H9 (cell line): Measurements from ENCODE around the gene PIGK. TPM values are rescaled to one million over a fixed set of nuclear protein-coding genes. Genes with fewer than 3 reads are reported as not detected.

ENCODE experiments used
- DNase-seq: peaks from one replicate; pipeline ENCODE4 v3.0.0-alpha.2; 2017
- H2AFZ ChIP-seq: one replicate; pipeline ENCODE4 v1.6.1; 2013; ENCODE audit warnings: mild to moderate bottlenecking, low read length, control low read depth, moderate library complexity
- H2AK5ac ChIP-seq: 2 replicates; pipeline ENCODE4 v1.6.1; 2013; ENCODE audit warnings: low read length, control low read depth, mixed read lengths; ENCODE audit not compliant: insufficient read length
- H2BK120ac ChIP-seq: one replicate; pipeline ENCODE4 v1.6.1; 2013; ENCODE audit warnings: low read depth, mild to moderate bottlenecking, low read length, control low read depth, inconsistent platforms; ENCODE audit not compliant: poor library complexity, severe bottlenecking
- H2BK12ac ChIP-seq: 2 replicates; pipeline ENCODE4 v1.6.1; 2013; ENCODE audit warnings: low read length, control low read depth, mixed read lengths, low read depth; ENCODE audit not compliant: insufficient read length
- H2BK15ac ChIP-seq: 2 replicates; pipeline ENCODE4 v1.6.1; 2013; ENCODE audit warnings: low read depth, low read length, control low read depth
- H2BK20ac ChIP-seq: one replicate; pipeline ENCODE4 v1.6.1; 2013; ENCODE audit warnings: low read depth, mild to moderate bottlenecking, low read length, control low read depth, inconsistent platforms; ENCODE audit not compliant: poor library complexity, severe bottlenecking
- H2BK5ac ChIP-seq: 2 replicates; pipeline ENCODE4 v1.6.1; 2013; ENCODE audit warnings: low read length, control low read depth, mixed read lengths; ENCODE audit not compliant: insufficient read length
- H3K14ac ChIP-seq: 2 replicates; pipeline ENCODE4 v1.6.1; 2013; ENCODE audit warnings: low read length, control low read depth; ENCODE audit not compliant: insufficient read depth
- H3K18ac ChIP-seq: 2 replicates; pipeline ENCODE4 v1.6.1; 2013; ENCODE audit warnings: low read depth, mild to moderate bottlenecking, mixed read lengths, low read length, control low read depth; ENCODE audit not compliant: insufficient read length
- H3K23ac ChIP-seq: 2 replicates; pipeline ENCODE4 v1.6.1; 2013; ENCODE audit warnings: low read length, control low read depth, mixed read lengths, low read depth; ENCODE audit not compliant: insufficient read length
- H3K23me2 ChIP-seq: 2 replicates; pipeline ENCODE4 v1.6.1; 2013; ENCODE audit warnings: low read depth, mild to moderate bottlenecking, mixed read lengths, low read length, control low read depth; ENCODE audit not compliant: insufficient read length, poor library complexity, severe bottlenecking
- H3K27ac ChIP-seq: 2 replicates; pipeline ENCODE4 v1.5.1; 2013; ENCODE audit warnings: low read length, control low read depth, mixed read lengths, low read depth; ENCODE audit not compliant: insufficient read length
- H3K27me3 ChIP-seq: 2 replicates; pipeline ENCODE4 v1.6.1; 2013; ENCODE audit warnings: low read length, control low read depth, inconsistent platforms; ENCODE audit not compliant: insufficient read depth
- H3K4ac ChIP-seq: 2 replicates; pipeline ENCODE4 v1.6.1; 2013; ENCODE audit warnings: low read depth, mild to moderate bottlenecking, control low read depth, inconsistent platforms, low read length, moderate library complexity
- H3K4me1 ChIP-seq: 2 replicates; pipeline ENCODE4 v1.6.1; 2013; ENCODE audit warnings: low read length, control low read depth, inconsistent platforms; ENCODE audit not compliant: insufficient read depth
- H3K4me2 ChIP-seq: 2 replicates; pipeline ENCODE4 v1.6.1; 2013; ENCODE audit warnings: low read length, control low read depth, mixed read lengths; ENCODE audit not compliant: insufficient read length, insufficient read depth
- H3K56ac ChIP-seq: 2 replicates; pipeline ENCODE4 v1.6.1; 2013; ENCODE audit warnings: low read depth, mild to moderate bottlenecking, mixed read lengths, low read length, control low read depth; ENCODE audit not compliant: insufficient read length
- H3K79me1 ChIP-seq: 2 replicates; pipeline ENCODE4 v1.6.1; 2013; ENCODE audit warnings: low read depth, mild to moderate bottlenecking, moderate library complexity, low read length, control low read depth, inconsistent platforms; ENCODE audit not compliant: insufficient read depth, poor library complexity, severe bottlenecking
- H3K79me2 ChIP-seq: 2 replicates; pipeline ENCODE4 v1.6.1; 2013; ENCODE audit warnings: low read length, control low read depth, inconsistent platforms; ENCODE audit not compliant: insufficient read depth
- H3K9ac ChIP-seq: 2 replicates; pipeline ENCODE4 v1.6.1; 2013; ENCODE audit warnings: low read length, control low read depth, mixed read lengths; ENCODE audit not compliant: insufficient read length; ENCODE audit errors: extremely low read depth
- H3K9me3 ChIP-seq: one replicate; pipeline ENCODE4 v1.6.1; 2013; ENCODE audit warnings: low read depth, low read length, inconsistent platforms; ENCODE audit not compliant: control insufficient read depth
- H3T11ph ChIP-seq: one replicate; pipeline ENCODE4 v1.6.1; 2013; ENCODE audit warnings: mild to moderate bottlenecking, low read length, control low read depth, inconsistent platforms
- H4K20me1 ChIP-seq: one replicate; pipeline ENCODE4 v1.6.1; 2013; ENCODE audit not compliant: control insufficient read depth, insufficient read length, insufficient read depth
- H4K5ac ChIP-seq: 2 replicates; pipeline ENCODE4 v1.6.1; 2013; ENCODE audit warnings: low read depth, mild to moderate bottlenecking, mixed read lengths, low read length, control low read depth; ENCODE audit not compliant: insufficient read length
- H4K8ac ChIP-seq: replicated peaks from 2 replicates; pipeline ENCODE4 v1.6.1; 2013; ENCODE audit warnings: low read length, control low read depth, mixed read lengths, low read depth; ENCODE audit not compliant: insufficient read length
- H4K91ac ChIP-seq: 2 replicates; pipeline ENCODE4 v1.6.1; 2013; ENCODE audit warnings: low read depth, mild to moderate bottlenecking, moderate library complexity, mixed read lengths, low read length, control low read depth; ENCODE audit not compliant: insufficient read length
- H3K27ac Mint-ChIP-seq, 3 experiments: 2 replicates in 2 of 3; 3 replicates in 1 of 3; pipeline ENCODE4 v1.8.0; 2020 to 2021; ENCODE audit warnings: mixed read lengths in 3 of 3, mild to moderate bottlenecking in 1 of 3, moderate library complexity in 1 of 3
- H3K27me3 Mint-ChIP-seq: 2 replicates; pipeline ENCODE4 v1.8.0; 2021; ENCODE audit warnings: low read depth, mild to moderate bottlenecking, moderate library complexity, mixed read lengths
- H3K36me3 Mint-ChIP-seq, 3 experiments: 2 replicates in 2 of 3; 3 replicates in 1 of 3; pipeline ENCODE4 v1.8.0; 2020 to 2021; ENCODE audit warnings: low read depth in 3 of 3, mixed read lengths in 3 of 3; ENCODE audit not compliant: insufficient read depth in 1 of 3
- H3K4me1 Mint-ChIP-seq, 2 experiments: 2 replicates each; pipeline ENCODE4 v1.8.0; 2020; ENCODE audit warnings: mixed read lengths in 2 of 2
- H3K4me3 Mint-ChIP-seq, 2 experiments: 2 replicates in 1 of 2; 3 replicates in 1 of 2; pipeline ENCODE4 v1.8.0; 2020 to 2021; ENCODE audit warnings: mild to moderate bottlenecking in 2 of 2, mixed read lengths in 2 of 2, moderate library complexity in 1 of 2
- H3K9me3 Mint-ChIP-seq, 2 experiments: 2 replicates in 1 of 2; 3 replicates in 1 of 2; pipeline ENCODE4 v1.8.0; 2020; ENCODE audit warnings: mild to moderate bottlenecking in 2 of 2, mixed read lengths in 2 of 2, moderate library complexity in 1 of 2
- WGBS: extraction: QIAGEN DNeasy Blood & Tissue Kit; methylation state at CpG from one replicate; pipeline ENCODE4 v1.1.7; 2013; ENCODE audit warnings: missing lambda C conversion rate, low lambda C conversion rate, mixed read lengths; ENCODE audit not compliant: insufficient read length; ENCODE audit errors: extremely low coverage; 5-methylcytosine and 5-hydroxymethylcytosine counted together
- total RNA-seq: library from RNA; stranded (reverse); gene quantifications from 2 replicates; pipeline ENCODE4 v1.2.1, GENCODE V29; 2021
- TF ChIP-seq, protein P1 (sequence below): fragments of 200-600 bp; sonication (generic); conservative IDR thresholded peaks from 3 replicates; pipeline ENCODE4 v1.8.0; 2021; ENCODE audit warnings: antibody characterized with exemption, mild to moderate bottlenecking

PIGK gene
- total RNA-seq, 1 experiment from 2014 or later = 22.1 TPM

DNA sequence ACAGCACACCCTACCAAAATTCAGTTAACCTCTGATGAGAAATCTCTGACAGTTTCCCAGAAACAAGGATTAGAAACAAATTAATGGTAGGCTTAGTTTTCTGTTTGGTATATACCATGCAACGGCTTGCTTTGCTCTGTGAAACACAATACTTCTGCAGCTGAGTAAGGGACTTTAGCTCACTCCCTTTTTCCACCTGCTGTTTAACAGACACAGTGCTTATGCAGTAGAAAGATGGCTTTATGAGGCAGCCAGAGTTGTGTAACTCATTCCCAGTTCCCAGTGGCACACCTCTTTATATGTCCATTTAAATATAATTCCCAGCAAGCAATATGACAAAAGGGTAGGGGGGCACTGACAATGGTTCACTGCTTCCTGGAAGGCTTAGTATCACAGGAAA is 124.0 kb downstream of the PIGK start:
- Histone ChIP-seq H3K9ac (no peak overlapping the region), H2BK120ac (no peak overlapping the region), H3K9me3 (no peaks in the 10 kb centered on the region), H3K27ac (no peak overlapping the region), H2AK5ac (no peak overlapping the region), H4K91ac (no peak overlapping the region), H2BK20ac (no peak overlapping the region), H3K14ac (no peak overlapping the region), H4K8ac (no peak overlapping the region), H2AFZ (no peak overlapping the region), H3K23ac (no peak overlapping the region), H3K56ac (no peak overlapping the region), H3K23me2 (no peaks in the 10 kb centered on the region), H2BK5ac (no peak overlapping the region), H3K4ac (no peak overlapping the region), H2BK12ac (no peak overlapping the region), H2BK15ac (no peak overlapping the region), H3T11ph (no peak overlapping the region), H3K4me1 (no peaks in the 10 kb centered on the region), H3K79me1 (no peaks in the 10 kb centered on the region), H4K20me1 (no peaks in the 10 kb centered on the region), H3K27me3 (no peaks in the 10 kb centered on the region), H4K5ac (no peak overlapping the region), H3K18ac (no peak overlapping the region), H3K79me2 (no peaks in the 10 kb centered on the region), H3K4me2 (no peak overlapping the region)
- no CpG with 5 or more reads among the region's 1 CpG for WGBS
- no peaks in the 10 kb centered on the region for H3K36me3 Mint-ChIP-seq
- no peak for DNase-seq
- H3K4me3 Mint-ChIP-seq = no peak overlapping the region
- H3K27ac Mint-ChIP-seq = no peak overlapping the region
- H3K27me3 Mint-ChIP-seq = no peaks in the 10 kb centered on the region
- TF ChIP-seq, protein P1, sequence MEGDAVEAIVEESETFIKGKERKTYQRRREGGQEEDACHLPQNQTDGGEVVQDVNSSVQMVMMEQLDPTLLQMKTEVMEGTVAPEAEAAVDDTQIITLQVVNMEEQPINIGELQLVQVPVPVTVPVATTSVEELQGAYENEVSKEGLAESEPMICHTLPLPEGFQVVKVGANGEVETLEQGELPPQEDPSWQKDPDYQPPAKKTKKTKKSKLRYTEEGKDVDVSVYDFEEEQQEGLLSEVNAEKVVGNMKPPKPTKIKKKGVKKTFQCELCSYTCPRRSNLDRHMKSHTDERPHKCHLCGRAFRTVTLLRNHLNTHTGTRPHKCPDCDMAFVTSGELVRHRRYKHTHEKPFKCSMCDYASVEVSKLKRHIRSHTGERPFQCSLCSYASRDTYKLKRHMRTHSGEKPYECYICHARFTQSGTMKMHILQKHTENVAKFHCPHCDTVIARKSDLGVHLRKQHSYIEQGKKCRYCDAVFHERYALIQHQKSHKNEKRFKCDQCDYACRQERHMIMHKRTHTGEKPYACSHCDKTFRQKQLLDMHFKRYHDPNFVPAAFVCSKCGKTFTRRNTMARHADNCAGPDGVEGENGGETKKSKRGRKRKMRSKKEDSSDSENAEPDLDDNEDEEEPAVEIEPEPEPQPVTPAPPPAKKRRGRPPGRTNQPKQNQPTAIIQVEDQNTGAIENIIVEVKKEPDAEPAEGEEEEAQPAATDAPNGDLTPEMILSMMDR = no peak
- H3K4me1 Mint-ChIP-seq = no peaks in the 10 kb centered on the region
- H3K9me3 Mint-ChIP-seq = no peaks in the 10 kb centered on the region; a peak in 1 of 5 replicates
